Measurements from ENCODE around the gene AKAP5.

DNA sequence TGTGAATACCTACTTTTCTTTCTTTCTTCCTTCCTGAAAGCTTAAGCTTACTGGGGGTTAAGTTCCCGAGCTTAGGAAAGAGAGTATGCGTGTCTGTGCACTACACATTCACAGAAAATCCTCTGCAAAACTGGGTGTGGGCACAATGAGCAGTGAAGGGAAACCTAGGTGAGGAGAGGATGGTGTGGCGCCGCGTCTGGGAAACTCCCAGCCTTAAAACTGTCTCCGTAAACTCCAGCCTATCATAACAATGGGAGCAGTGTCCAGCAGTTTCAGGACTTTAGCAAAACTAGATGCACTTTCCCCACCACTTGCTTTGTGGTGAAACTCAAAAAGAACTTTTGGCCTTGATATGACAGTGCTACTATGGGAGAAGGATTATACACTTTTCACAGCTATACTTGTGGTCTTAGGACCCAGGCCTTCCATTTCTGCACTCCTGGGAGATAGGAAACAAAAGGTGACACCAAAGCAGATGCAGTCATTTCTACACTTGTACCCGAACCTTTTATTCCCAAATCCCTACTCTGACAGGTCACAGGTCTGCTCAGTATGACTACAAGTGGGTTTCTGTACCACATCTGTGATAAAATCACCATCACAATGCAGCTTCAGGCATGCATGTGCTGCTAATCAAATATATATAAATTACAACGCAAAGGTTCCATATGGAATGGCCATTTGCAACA, 10.4 kb downstream of the AKAP5 start:
- TF ChIP-seq, protein P1, sequence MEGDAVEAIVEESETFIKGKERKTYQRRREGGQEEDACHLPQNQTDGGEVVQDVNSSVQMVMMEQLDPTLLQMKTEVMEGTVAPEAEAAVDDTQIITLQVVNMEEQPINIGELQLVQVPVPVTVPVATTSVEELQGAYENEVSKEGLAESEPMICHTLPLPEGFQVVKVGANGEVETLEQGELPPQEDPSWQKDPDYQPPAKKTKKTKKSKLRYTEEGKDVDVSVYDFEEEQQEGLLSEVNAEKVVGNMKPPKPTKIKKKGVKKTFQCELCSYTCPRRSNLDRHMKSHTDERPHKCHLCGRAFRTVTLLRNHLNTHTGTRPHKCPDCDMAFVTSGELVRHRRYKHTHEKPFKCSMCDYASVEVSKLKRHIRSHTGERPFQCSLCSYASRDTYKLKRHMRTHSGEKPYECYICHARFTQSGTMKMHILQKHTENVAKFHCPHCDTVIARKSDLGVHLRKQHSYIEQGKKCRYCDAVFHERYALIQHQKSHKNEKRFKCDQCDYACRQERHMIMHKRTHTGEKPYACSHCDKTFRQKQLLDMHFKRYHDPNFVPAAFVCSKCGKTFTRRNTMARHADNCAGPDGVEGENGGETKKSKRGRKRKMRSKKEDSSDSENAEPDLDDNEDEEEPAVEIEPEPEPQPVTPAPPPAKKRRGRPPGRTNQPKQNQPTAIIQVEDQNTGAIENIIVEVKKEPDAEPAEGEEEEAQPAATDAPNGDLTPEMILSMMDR (conservative IDR thresholded peaks at IDR 0.05 in 1 of 2, IDR thresholded peaks at IDR 0.05 in 1 of 2; ENCODE audit: extremely low read depth in 1 of 2, insufficient read depth in 1 of 2, low read depth in 1 of 2, low read length in 2 of 2): no peak
- no peak for TF ChIP-seq EZH2 (IDR thresholded peaks at IDR 0.05; ENCODE audit: borderline replicate concordance, low read length)
